Stimulated activated naive CD8-positive, alpha-beta T cell treated with anti-CD3 and anti-CD28 coated beads, Interleukin-15, amount 100 ng/mL, for 72 hours (primary cell): ENCODE data around the gene KRTAP12-4.
"Not testable (repeated sequence)": the region's sequence is repeated elsewhere in the genome, so short reads cannot be mapped to it uniquely, and the experiment has no call there.

Source experiments
- ATAC-seq: fragments of 150-1000 bp; cut with Tn5 transposase; 2 replicates; pipeline ENCODE4 v1.10.0; 2021; ENCODE audit warnings: mild to moderate bottlenecking, moderate library complexity
- DNase-seq, 2 donors: peaks; one replicate each; pipeline ENCODE4 v3.0.0; 2021 to 2022
- H3K27ac Mint-ChIP-seq, 2 donors: one replicate each; pipeline ENCODE4 v1.8.0; 2022; ENCODE audit warnings: mild to moderate bottlenecking in 2 of 2, mixed read lengths in 2 of 2, moderate library complexity in 2 of 2
- H3K27me3 Mint-ChIP-seq: one replicate; pipeline ENCODE4 v1.8.0; 2022; ENCODE audit warnings: mixed read lengths
- H3K4me1 Mint-ChIP-seq: one replicate; pipeline ENCODE4 v1.8.0; 2022; ENCODE audit warnings: mild to moderate bottlenecking, mixed read lengths
- H3K4me3 Mint-ChIP-seq, 2 donors: one replicate each; pipeline ENCODE4 v1.8.0; 2022; ENCODE audit warnings: mild to moderate bottlenecking in 2 of 2, mixed read lengths in 2 of 2, moderate library complexity in 1 of 2
- H3K9me3 Mint-ChIP-seq, 2 donors: one replicate each; pipeline ENCODE4 v1.8.0; 2022; ENCODE audit warnings: mixed read lengths in 2 of 2

The KRTAP12-4 gene, protein sequence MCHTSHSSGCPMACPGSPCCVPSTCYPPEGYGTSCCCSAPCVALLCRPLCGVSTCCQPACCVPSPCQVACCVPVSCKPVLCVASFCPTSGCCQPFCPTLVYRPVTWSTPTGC

GRCh38 chr21:44654576-44655175, at the start of gene KRTAP12-4:
KRTAP12-4 (minus strand) TSS chr21:44654659; CDS start chr21:44654614, 45 bp downstream.
- DNase-seq = no peak
- Mint-ChIP-seq H3K27me3 (no peaks in the 10 kb centered on the region), H3K4me3 (peak within 1 kb of the TSS in 1 of 2 donors; percentile 13), H3K27ac (peak within 1 kb of the TSS; percentile 20 to 94), H3K9me3 (peaks cover 17 to 57% of the 10 kb centered on the region in 2 donors), H3K4me1 (peaks cover 79% of the 10 kb centered on the region)
- no peak for ATAC-seq

DNA sequence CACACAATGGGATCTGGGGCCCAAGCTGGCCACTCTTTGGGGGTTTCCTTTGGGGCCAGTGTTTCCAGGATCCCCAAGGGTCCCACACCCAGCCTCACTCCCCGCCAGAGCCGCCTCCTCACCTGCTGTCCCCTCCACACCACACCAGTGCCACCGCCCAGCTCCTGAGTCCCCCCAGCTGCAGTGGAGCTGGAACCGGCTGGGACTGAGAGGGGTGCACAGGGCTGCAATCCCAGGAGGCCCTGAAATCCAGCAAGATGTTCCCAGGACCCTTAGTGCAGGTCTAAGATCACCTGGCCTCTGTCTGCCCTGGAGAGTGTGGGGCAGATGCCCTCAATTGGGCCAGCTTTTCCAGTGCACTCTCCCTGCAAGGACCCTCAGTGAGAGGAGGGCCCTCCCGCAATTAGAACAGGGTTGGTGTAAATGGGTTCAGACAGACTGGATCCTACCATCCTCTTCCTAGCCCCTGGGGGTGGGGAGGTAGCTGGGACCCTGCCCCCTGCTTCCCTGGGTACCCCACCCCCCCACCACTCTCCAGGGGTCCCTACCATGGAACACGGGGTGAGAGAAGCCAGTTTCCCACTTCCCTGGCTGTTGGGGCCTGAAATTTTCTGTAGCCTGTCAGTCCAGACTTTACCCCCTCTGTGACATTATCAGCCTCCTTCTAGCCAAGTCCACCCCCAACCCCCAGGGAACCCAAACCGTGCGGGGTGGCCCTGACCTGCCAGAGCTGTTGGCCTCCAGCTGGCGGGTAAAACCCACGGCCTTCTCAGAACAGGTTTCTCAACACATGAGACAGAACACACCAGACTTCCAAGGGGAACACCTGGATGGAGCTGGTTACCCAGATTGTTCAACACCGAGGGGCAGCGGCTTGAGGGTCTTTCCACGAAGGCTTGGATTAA, 49.5 kb upstream of the KRTAP12-4 start:
- Mint-ChIP-seq H3K9me3 (peaks cover 0 to 25% of the 10 kb centered on the region in 2 donors), H3K4me3 (no peak overlapping the region), H3K27ac (no peak overlapping the region), H3K27me3 (peaks cover 100% of the 10 kb centered on the region), H3K4me1 (peaks cover 31% of the 10 kb centered on the region)
- ATAC-seq (no peak), DNase-seq (no peak)

DNA sequence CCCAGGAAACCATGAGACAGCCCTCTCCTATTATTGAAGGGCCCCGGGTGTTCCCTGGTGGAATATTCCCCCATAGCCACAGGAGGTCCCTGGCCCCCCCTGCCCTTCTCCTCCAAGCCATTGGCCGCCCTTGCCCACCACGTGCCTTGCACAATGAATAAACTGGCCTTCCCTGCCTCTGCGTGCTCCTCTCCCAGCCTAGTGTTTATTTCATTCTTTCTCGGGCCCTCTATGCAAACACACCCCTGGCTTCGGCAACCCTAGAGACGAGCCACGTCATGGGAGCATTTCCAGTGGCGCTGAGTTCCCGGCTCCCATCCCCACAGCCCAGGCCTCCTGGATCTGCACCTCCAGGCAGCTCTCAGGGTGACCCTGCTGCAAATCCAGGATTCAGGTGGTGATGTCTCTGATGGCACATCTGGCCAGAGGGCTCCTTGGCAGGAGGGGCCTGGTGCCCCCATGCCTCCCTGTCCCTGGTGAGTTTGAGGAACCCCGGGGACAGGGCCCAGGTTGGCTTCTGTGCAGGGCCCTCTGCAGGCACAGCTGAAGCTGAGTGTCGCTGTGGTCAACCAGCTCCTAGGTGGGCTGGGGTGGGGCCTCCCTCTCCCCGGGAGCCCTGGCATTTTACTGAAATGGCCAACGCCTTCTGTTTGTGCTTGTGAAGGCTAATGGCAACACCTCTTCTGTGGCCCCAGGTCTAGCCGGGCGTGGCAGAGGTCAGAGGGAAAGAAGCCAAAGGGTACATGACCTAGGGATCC, 48.7 kb upstream of the KRTAP12-4 start:
- ATAC-seq (no peak), DNase-seq (no peak)
- Mint-ChIP-seq H3K9me3 (peaks cover 0 to 25% of the 10 kb centered on the region in 2 donors), H3K27ac (no peak overlapping the region), H3K4me3 (no peak overlapping the region), H3K4me1 (peaks cover 28% of the 10 kb centered on the region), H3K27me3 (peaks cover 100% of the 10 kb centered on the region)

DNA sequence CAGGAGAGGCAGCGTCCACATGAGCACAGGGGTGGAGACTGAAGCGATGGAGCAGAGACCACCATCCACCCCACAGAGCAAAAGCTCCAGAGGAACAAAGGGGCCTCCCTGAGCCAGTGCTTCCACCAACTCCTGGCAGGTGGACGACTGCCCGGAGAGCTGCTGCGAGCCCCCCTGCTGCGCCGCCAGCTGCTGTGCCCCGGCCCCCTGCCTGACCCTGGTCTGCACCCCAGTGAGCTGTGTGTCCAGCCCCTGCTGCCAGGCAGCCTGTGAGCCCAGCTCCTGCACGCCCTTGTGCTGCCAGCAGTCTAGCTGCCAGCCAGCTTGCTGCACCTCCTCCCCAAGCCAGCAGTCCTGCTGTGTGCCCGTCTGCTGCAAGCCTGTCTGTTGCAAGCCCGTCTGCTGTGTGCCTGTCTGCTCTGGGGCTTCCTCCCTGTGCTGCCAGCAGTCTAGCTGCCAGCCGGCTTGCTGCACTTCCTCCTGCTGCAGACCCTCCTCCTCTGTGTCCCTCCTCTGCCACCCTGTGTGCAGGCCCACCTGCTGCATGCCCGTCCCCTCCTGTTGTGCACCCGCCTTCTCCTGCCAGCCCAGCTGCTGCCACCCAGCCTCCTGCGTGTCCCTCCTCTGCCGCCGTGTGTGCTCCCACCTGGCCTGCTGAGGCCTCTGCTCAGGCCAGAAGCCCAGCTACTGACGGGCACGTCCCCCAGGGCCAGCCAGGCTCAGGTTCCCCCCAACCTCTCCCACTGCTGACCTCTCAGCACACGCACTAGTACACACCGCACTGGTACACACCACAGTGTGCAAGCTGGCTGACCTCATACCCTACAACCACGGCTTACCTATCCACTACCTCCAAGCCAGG, 47.9 kb upstream of the KRTAP12-4 start:
- DNase-seq = no peak
- peaks cover 100% of the 10 kb centered on the region for H3K27me3 Mint-ChIP-seq
- H3K9me3 Mint-ChIP-seq = peaks cover 0 to 25% of the 10 kb centered on the region in 2 donors
- no peak overlapping the region for H3K4me3 Mint-ChIP-seq
- peaks cover 28% of the 10 kb centered on the region for H3K4me1 Mint-ChIP-seq
- peak overlapping the region in 1 of 2 donors; percentile 65 for H3K27ac Mint-ChIP-seq
- no peak for ATAC-seq

DNA sequence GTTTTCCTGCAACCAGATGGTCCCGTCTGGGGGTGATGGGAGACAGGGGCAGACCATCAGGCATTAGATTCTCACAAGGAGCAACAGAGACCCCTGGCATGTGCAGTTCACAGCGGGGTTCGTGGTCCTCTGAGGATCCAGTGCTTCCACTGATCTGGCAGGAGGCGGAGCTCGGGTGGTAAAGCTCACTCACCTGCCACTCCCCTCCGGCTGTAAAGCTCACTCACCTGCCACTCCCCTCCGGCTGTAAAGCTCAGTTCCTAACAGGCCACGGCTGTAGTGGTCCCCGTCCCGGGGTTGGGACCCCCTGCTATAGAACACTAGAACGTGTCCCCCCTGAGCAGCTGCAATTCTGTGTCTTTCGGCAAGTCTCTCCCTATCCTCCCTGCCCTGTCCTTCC, 47.1 kb upstream of the KRTAP12-4 start:
- Mint-ChIP-seq H3K9me3 (peaks cover 0 to 25% of the 10 kb centered on the region in 2 donors), H3K27me3 (peaks cover 100% of the 10 kb centered on the region), H3K27ac (no peak overlapping the region), H3K4me1 (peaks cover 22% of the 10 kb centered on the region), H3K4me3 (no peak overlapping the region)
- ATAC-seq (no peak), DNase-seq (no peak)

GRCh38 chr21:44701023-44701400, 46.6 kb upstream of the KRTAP12-4 start:
- peaks cover 0 to 20% of the 10 kb centered on the region in 2 donors for H3K9me3 Mint-ChIP-seq
- H3K27ac Mint-ChIP-seq = no peak overlapping the region
- DNase-seq = no peak
- ATAC-seq = no peak
- H3K27me3 Mint-ChIP-seq = peaks cover 100% of the 10 kb centered on the region
- peaks cover 20% of the 10 kb centered on the region for H3K4me1 Mint-ChIP-seq
- no peak overlapping the region for H3K4me3 Mint-ChIP-seq

DNA sequence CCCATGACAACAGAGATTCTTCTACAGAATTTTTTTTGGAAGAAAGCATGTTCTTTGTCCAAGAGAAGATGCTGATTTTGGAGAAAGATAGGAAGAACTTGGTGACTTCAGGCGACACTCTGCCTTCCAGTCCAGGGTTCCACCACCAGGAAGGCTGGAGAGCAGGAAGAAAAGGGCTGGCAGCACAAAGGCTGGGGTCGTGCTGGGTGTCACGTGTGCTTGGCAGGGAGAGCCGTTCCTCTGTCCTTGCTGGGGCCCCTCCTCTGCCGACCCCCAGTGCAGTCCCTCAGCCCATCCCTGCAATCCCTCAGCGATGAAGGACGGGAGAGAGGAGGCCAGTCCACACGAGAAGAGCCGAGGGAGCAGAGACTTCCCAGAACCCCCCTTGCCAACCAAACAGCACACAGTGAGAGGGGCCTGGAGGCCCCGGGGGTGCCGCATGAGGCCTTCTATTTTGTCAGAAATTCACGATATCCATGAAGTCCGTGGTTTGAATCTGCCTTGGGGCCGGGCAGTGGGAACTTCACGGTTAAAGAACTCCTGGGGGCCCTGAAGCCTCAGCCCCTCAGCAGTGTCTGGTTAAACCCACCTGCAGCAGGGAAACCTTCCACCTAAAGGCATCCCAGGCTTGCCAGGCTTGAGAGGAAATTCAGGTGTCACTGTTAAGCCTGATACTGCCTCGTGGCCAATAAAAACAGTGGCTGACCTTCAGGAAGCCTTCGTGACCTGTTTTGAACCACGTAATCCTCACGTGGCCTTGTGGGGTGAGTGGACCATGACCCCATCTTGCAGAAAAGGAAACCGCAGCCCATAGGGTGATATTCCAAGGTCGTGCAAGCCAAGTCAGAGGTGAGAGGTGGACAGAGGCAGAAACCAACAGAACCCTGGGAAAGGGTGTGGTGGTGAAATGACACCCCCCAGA, 45.9 kb upstream of the KRTAP12-4 start:
- Mint-ChIP-seq H3K27me3 (peaks cover 100% of the 10 kb centered on the region), H3K27ac (peak overlapping the region in 1 of 2 donors; percentile 21), H3K4me1 (peaks cover 22% of the 10 kb centered on the region), H3K9me3 (peaks cover 0 to 13% of the 10 kb centered on the region in 2 donors), H3K4me3 (no peak overlapping the region)
- DNase-seq (no peak), ATAC-seq (no peak)

DNA sequence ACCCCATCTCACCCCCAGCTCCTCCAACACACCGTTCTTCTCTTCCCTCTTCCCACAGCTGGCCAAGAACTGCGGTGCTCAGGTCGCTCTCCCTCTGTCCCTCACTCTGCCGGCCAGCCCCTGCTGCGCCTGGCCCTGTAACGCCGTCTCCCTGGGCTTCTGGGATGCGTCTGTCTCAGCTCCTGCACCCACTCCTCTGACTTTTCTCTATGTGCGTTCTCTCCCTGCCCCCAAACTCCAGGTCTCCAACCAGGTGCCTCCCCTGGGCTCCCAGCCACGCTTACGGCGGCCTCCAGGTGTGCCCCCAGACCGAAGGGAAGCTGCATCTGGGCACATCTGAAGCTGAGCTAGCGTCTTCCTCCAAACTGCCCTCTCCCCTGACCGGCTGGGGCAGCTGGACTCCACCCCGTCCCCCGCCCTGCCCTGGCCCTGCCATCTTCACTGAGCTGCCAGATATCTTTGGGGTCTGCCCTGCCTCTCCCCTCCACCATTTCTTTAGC, 45.1 kb upstream of the KRTAP12-4 start:
- peaks cover 94% of the 10 kb centered on the region for H3K27me3 Mint-ChIP-seq

GRCh38 chr21:44697811-44698734, 43.6 kb upstream of the KRTAP12-4 start:
- Mint-ChIP-seq H3K9me3 (peaks cover 11 to 13% of the 10 kb centered on the region in 2 donors), H3K27ac (no peak overlapping the region), H3K27me3 (peaks cover 79% of the 10 kb centered on the region), H3K4me1 (peaks cover 29% of the 10 kb centered on the region), H3K4me3 (no peak overlapping the region)
- ATAC-seq = no peak
- DNase-seq = no peak

More for the DNA sequence above, 45.1 kb upstream of the KRTAP12-4 start:
- Mint-ChIP-seq H3K4me3 (no peak overlapping the region), H3K27ac (no peak overlapping the region), H3K4me1 (peaks cover 29% of the 10 kb centered on the region), H3K9me3 (peaks cover 0 to 5% of the 10 kb centered on the region in 2 donors)
- ATAC-seq (no peak), DNase-seq (no peak)

DNA sequence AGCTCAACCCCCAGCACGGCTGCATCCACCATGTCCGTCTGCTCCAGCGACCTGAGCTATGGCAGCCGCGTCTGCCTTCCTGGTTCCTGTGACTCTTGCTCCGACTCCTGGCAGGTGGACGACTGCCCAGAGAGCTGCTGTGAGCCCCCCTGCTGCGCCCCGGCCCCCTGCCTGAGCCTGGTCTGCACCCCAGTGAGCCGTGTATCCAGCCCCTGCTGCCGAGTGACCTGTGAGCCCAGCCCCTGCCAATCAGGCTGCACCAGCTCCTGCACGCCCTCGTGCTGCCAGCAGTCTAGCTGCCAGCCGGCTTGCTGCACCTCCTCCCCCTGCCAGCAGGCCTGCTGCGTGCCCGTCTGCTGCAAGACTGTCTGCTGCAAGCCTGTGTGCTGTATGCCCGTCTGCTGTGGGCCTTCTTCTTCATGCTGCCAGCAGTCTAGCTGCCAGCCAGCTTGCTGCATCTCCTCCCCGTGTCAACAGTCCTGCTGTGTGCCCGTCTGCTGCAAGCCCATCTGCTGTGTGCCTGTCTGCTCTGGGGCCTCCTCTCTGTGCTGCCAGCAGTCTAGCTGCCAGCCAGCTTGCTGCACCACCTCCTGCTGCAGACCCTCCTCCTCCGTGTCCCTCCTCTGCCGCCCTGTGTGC, 42.8 kb upstream of the KRTAP12-4 start, which contains the start of gene KRTAP10-12:
KRTAP10-12 (plus strand) TSS at position 1 of the 639 bp plus-strand sequence; CDS start at position 31, 30 bp downstream.
- ATAC-seq, H3K4me3 Mint-ChIP-seq: not testable (repeated sequence)
- H3K27me3 Mint-ChIP-seq = peaks cover 71% of the 10 kb centered on the region

DNA sequence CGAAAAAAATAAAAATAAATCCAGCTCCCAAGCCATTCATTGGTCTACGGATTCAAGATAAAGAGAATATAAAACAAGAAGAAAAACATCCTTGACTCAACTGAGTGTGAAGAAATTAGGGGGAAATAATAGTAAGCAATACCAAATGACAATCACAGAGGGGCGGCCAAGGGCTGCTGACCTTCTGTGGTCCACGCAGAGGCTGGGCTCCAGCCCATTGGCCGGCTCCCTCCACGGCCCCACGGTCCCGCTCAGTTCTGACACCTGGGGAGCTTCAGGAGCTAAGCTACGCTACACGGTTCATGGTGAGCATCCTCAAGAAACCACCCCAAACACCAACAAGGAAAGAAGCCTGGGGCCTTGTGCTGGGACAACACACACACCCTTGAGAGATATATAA, 42.1 kb upstream of the KRTAP12-4 start:
- peaks cover 20% of the 10 kb centered on the region in 2 donors for H3K9me3 Mint-ChIP-seq
- H3K27ac Mint-ChIP-seq = peak overlapping the region in 1 of 2 donors; percentile 64
- peaks cover 34% of the 10 kb centered on the region for H3K4me1 Mint-ChIP-seq
- H3K27me3 Mint-ChIP-seq = peaks cover 64% of the 10 kb centered on the region
- H3K4me3 Mint-ChIP-seq = no peak overlapping the region
- DNase-seq (no peak), ATAC-seq (no peak)

More for the DNA sequence above, 42.8 kb upstream of the KRTAP12-4 start, which contains the start of gene KRTAP10-12:
- Mint-ChIP-seq H3K4me1 (peaks cover 29% of the 10 kb centered on the region), H3K9me3 (peaks cover 19 to 20% of the 10 kb centered on the region in 2 donors), H3K27ac (peak within 1 kb of the TSS in 1 of 2 donors; percentile 72)
- DNase-seq = not testable (repeated sequence)

DNA sequence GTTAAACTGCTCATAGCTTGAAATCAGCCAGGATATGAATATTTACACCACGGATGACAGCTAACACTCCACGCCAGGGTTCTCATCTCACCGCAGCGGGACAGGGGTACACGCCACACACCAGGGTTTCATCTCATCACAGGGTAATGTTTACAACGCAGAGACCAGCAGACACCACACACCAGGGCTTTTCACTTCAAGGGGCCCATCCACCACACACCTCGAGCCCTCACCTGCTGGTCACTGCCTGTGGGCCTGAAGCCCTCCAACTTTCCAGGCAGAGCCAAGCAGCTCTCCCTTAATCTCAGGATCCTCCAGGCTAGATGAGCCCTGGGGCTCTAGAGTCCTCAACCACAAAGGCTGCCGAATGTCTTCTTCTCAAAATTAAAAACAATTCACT, 41.2 kb upstream of the KRTAP12-4 start:
- DNase-seq (no peak), ATAC-seq (no peak)
- Mint-ChIP-seq H3K4me1 (peaks cover 42% of the 10 kb centered on the region), H3K4me3 (no peak overlapping the region), H3K27me3 (peaks cover 55% of the 10 kb centered on the region), H3K27ac (peak overlapping the region in 1 of 2 donors; percentile 47), H3K9me3 (peaks cover 20% of the 10 kb centered on the region in 2 donors)
